BLaER1 (cell line): ENCODE data around the gene GTSF1L.

ENCODE experiments used
- H3K27ac ChIP-seq: shearing (Covaris generic); formaldehyde crosslinking; 2 replicates; pipeline ENCODE4 v1.8.1; 2022
- H3K27me3 ChIP-seq: shearing (Covaris generic); formaldehyde crosslinking; 2 replicates; pipeline ENCODE4 v1.8.1; 2022
- H3K36me3 ChIP-seq: shearing (Covaris generic); formaldehyde crosslinking; 2 replicates; pipeline ENCODE4 v1.8.1; 2022
- H3K4me1 ChIP-seq: shearing (Covaris generic); formaldehyde crosslinking; 2 replicates; pipeline ENCODE4 v1.8.1; 2022
- H3K4me2 ChIP-seq: shearing (Covaris generic); formaldehyde crosslinking; 2 replicates; pipeline ENCODE4 v1.8.1; 2022
- H3K4me3 ChIP-seq: shearing (Covaris generic); formaldehyde crosslinking; 2 replicates; pipeline ENCODE4 v1.8.1; 2022
- H3K9ac ChIP-seq: shearing (Covaris generic); formaldehyde crosslinking; 2 replicates; pipeline ENCODE4 v1.8.1; 2022
- H3K9me3 ChIP-seq: shearing (Covaris generic); formaldehyde crosslinking; 2 replicates; pipeline ENCODE4 v1.8.1; 2022
- H4K20me1 ChIP-seq: shearing (Covaris generic); formaldehyde crosslinking; 2 replicates; pipeline ENCODE4 v1.8.1; 2022
- Cebpa-rat ChIP-seq: shearing (Covaris generic); IDR thresholded peaks from 2 replicates; pipeline ENCODE4 v1.8.1; 2022

The GTSF1L gene

GRCh38 chr20:43702502-43702901 is 24.3 kb downstream of the GTSF1L start:
- Histone ChIP-seq H3K4me2 (no peak overlapping the region), H3K4me1 (no peaks in the 10 kb centered on the region), H3K4me3 (no peak overlapping the region), H3K27ac (no peak overlapping the region), H4K20me1 (peaks cover 58% of the 10 kb centered on the region; the same call in 1 of the 2 replicates), H3K36me3 (peaks cover 98% of the 10 kb centered on the region), H3K27me3 (no peaks in the 10 kb centered on the region), H3K9ac (no peak overlapping the region), H3K9me3 (no peaks in the 10 kb centered on the region)
- no peak for TF ChIP-seq Cebpa-rat

GRCh38 chr20:43700627-43701026 is 26.2 kb downstream of the GTSF1L start:
- peaks cover 62% of the 10 kb centered on the region; the same call in 1 of the 2 replicates for H4K20me1 ChIP-seq
- H3K4me2 ChIP-seq: no peak overlapping the region
- H3K4me3 ChIP-seq: no peak overlapping the region
- no peaks in the 10 kb centered on the region for H3K27me3 ChIP-seq
- no peaks in the 10 kb centered on the region for H3K9me3 ChIP-seq
- peaks cover 98% of the 10 kb centered on the region for H3K36me3 ChIP-seq
- H3K4me1 ChIP-seq: no peaks in the 10 kb centered on the region
- no peak for TF ChIP-seq Cebpa-rat
- no peak overlapping the region for H3K27ac ChIP-seq
- no peak overlapping the region for H3K9ac ChIP-seq

- H3K4me2 ChIP-seq: no peak overlapping the region
- no peak overlapping the region for H3K4me3 ChIP-seq
- H3K27ac ChIP-seq: no peak overlapping the region
- H3K9ac ChIP-seq: no peak overlapping the region
- no peaks in the 10 kb centered on the region for H3K4me1 ChIP-seq
- peaks cover 98% of the 10 kb centered on the region for H3K36me3 ChIP-seq
- H3K9me3 ChIP-seq: no peaks in the 10 kb centered on the region
- H3K27me3 ChIP-seq: no peaks in the 10 kb centered on the region
- TF ChIP-seq Cebpa-rat: no peak
- H4K20me1 ChIP-seq: peaks cover 59% of the 10 kb centered on the region; the same call in 1 of the 2 replicates
Measured at GRCh38 chr20:43699941-43700565, 26.7 kb downstream of the GTSF1L start.

GRCh38 chr20:43695571-43695970 is 31.2 kb downstream of the GTSF1L start:
- no peaks in the 10 kb centered on the region for H3K9me3 ChIP-seq
- H3K27me3 ChIP-seq: no peaks in the 10 kb centered on the region
- peaks cover 96% of the 10 kb centered on the region for H3K36me3 ChIP-seq
- no peak for TF ChIP-seq Cebpa-rat
- H3K9ac ChIP-seq: no peak overlapping the region
- H3K4me1 ChIP-seq: no peaks in the 10 kb centered on the region
- H3K4me3 ChIP-seq: no peak overlapping the region
- H3K4me2 ChIP-seq: no peak overlapping the region
- no peak overlapping the region for H3K27ac ChIP-seq
- H4K20me1 ChIP-seq: peaks cover 18% of the 10 kb centered on the region; the same call in 1 of the 2 replicates

- Histone ChIP-seq H3K4me3 (no peak overlapping the region), H3K4me1 (no peaks in the 10 kb centered on the region), H4K20me1 (peaks cover 12% of the 10 kb centered on the region; the same call in 1 of the 2 replicates), H3K9ac (no peak overlapping the region), H3K4me2 (no peak overlapping the region), H3K27ac (no peak overlapping the region), H3K9me3 (no peaks in the 10 kb centered on the region), H3K36me3 (peaks cover 96% of the 10 kb centered on the region), H3K27me3 (no peaks in the 10 kb centered on the region)
- no peak for TF ChIP-seq Cebpa-rat
Measured at GRCh38 chr20:43694763-43695162, 32.0 kb downstream of the GTSF1L start.

- Histone ChIP-seq H3K4me3 (no peak overlapping the region), H3K4me1 (no peaks in the 10 kb centered on the region), H3K4me2 (no peak overlapping the region), H3K9me3 (no peaks in the 10 kb centered on the region), H3K36me3 (peaks cover 98% of the 10 kb centered on the region), H3K9ac (no peak overlapping the region), H4K20me1 (peaks cover 13% of the 10 kb centered on the region; the same call in 1 of the 2 replicates), H3K27me3 (no peaks in the 10 kb centered on the region), H3K27ac (no peak overlapping the region)
- TF ChIP-seq Cebpa-rat: no peak
Measured at GRCh38 chr20:43691928-43692524, 34.8 kb downstream of the GTSF1L start.

- no peak overlapping the region for H3K9ac ChIP-seq
- peaks cover 23% of the 10 kb centered on the region; the same call in 1 of the 2 replicates for H4K20me1 ChIP-seq
- H3K27me3 ChIP-seq: no peaks in the 10 kb centered on the region
- no peak overlapping the region for H3K4me3 ChIP-seq
- no peak for TF ChIP-seq Cebpa-rat
- H3K4me1 ChIP-seq: no peaks in the 10 kb centered on the region
- no peak overlapping the region for H3K4me2 ChIP-seq
- H3K36me3 ChIP-seq: peaks cover 98% of the 10 kb centered on the region
- H3K9me3 ChIP-seq: no peaks in the 10 kb centered on the region
- no peak overlapping the region for H3K27ac ChIP-seq
Measured at GRCh38 chr20:43690943-43691598, 35.7 kb downstream of the GTSF1L start.

GRCh38 chr20:43689165-43689564 is 37.6 kb downstream of the GTSF1L start:
- Histone ChIP-seq H3K36me3 (peaks cover 99% of the 10 kb centered on the region), H3K27me3 (no peaks in the 10 kb centered on the region), H4K20me1 (peaks cover 23% of the 10 kb centered on the region; the same call in 1 of the 2 replicates), H3K4me1 (no peaks in the 10 kb centered on the region), H3K9ac (no peak overlapping the region), H3K4me2 (no peak overlapping the region), H3K9me3 (no peaks in the 10 kb centered on the region), H3K4me3 (no peak overlapping the region), H3K27ac (no peak overlapping the region)
- no peak for TF ChIP-seq Cebpa-rat

- TF ChIP-seq Cebpa-rat: no peak
- Histone ChIP-seq H3K4me2 (no peak overlapping the region), H3K27ac (peak overlapping the region; percentile 22; the same call in 1 of the 2 replicates), H3K4me1 (peaks cover 16% of the 10 kb centered on the region), H3K36me3 (peaks cover 94% of the 10 kb centered on the region), H3K4me3 (no peak overlapping the region), H3K9ac (no peak overlapping the region), H3K27me3 (no peaks in the 10 kb centered on the region), H4K20me1 (peaks cover 38% of the 10 kb centered on the region), H3K9me3 (no peaks in the 10 kb centered on the region)
Measured at GRCh38 chr20:43686820-43687219, 40.0 kb downstream of the GTSF1L start.

GRCh38 chr20:43682446-43682845 is 44.4 kb downstream of the GTSF1L start:
- no peaks in the 10 kb centered on the region for H3K9me3 ChIP-seq
- H4K20me1 ChIP-seq: peaks cover 64% of the 10 kb centered on the region
- peak overlapping the region; percentile 70 for H3K9ac ChIP-seq
- no peaks in the 10 kb centered on the region for H3K27me3 ChIP-seq
- H3K4me3 ChIP-seq: peak overlapping the region; percentile 59
- H3K36me3 ChIP-seq: peaks cover 77% of the 10 kb centered on the region
- H3K27ac ChIP-seq: peak overlapping the region; percentile 83
- no peak for TF ChIP-seq Cebpa-rat
- peak overlapping the region; percentile 89 for H3K4me2 ChIP-seq
- peaks cover 34% of the 10 kb centered on the region for H3K4me1 ChIP-seq
